Peyer's patch (tissue), 4 donors: ENCODE data around the gene MAPK6.

Experiments
- POLR2A ChIP-seq, 2 donors: fragments of 450-650 bp; IDR thresholded peaks; one replicate each; pipeline ENCODE4 v1.5.1; 2017; ENCODE audit warnings: antibody characterized with exemption in 2 of 2, mild to moderate bottlenecking in 2 of 2, moderate library complexity in 2 of 2
- TF ChIP-seq, protein P1 (sequence below), 6 experiments: fragments of 450-650 bp in 4 of 6; fragments of 200-600 bp in 2 of 6; sonication (generic) in 1 of 6; IDR thresholded peaks; one replicate each; pipeline ENCODE4 v1.5.1; 2017 to 2019; ENCODE audit warnings: antibody characterized with exemption in 6 of 6, mild to moderate bottlenecking in 3 of 6, moderate library complexity in 1 of 6

DNA sequence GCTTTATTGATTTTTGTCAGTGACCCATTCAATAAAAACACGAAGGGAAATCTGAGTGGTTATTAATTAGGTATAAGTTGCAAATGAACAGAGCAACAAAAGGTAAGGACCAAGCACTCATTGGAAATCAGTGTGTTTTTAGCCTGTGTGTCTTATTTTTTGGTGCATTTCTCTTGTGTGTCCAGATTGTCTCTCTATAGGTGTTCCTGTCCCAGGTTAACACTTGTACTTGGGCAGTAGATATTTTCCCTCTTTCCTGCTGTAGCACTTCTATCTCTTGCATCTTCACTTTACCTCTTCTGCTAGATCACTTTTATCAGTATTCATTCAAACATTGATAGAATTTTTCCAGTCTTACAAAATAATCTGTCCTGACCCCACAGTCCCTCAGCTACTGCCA is 37.0 kb downstream of the MAPK6 start:
- TF ChIP-seq, protein P1, sequence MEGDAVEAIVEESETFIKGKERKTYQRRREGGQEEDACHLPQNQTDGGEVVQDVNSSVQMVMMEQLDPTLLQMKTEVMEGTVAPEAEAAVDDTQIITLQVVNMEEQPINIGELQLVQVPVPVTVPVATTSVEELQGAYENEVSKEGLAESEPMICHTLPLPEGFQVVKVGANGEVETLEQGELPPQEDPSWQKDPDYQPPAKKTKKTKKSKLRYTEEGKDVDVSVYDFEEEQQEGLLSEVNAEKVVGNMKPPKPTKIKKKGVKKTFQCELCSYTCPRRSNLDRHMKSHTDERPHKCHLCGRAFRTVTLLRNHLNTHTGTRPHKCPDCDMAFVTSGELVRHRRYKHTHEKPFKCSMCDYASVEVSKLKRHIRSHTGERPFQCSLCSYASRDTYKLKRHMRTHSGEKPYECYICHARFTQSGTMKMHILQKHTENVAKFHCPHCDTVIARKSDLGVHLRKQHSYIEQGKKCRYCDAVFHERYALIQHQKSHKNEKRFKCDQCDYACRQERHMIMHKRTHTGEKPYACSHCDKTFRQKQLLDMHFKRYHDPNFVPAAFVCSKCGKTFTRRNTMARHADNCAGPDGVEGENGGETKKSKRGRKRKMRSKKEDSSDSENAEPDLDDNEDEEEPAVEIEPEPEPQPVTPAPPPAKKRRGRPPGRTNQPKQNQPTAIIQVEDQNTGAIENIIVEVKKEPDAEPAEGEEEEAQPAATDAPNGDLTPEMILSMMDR (IDR thresholded peaks at IDR 0.05) = no peak
- TF ChIP-seq POLR2A (IDR thresholded peaks at IDR 0.05) = no peak
